ENCODE results near the gene ACY1. TPM values are rescaled to one million over a fixed set of nuclear protein-coding genes. Genes with fewer than 3 reads are reported as not detected.

Gene ACY1
- total RNA-seq, 2 experiments from 2014 or later: 18.1 to 21.3 TPM

GRCh38 chr3:52015438-52016228, 32.3 kb downstream of the ACY1 start:
- CTCF ChIA-PET: interaction anchor here (0.5 to 3.5 kb wide), 5 partner anchors 14 to 108 kb away, joined by 3 to 10 read pairs (median 3); no protein-coding TSS in a partner anchor
- no peaks in the 10 kb centered on the region for H3K36me3 Mint-ChIP-seq
- DNase-seq (no peak), ATAC-seq (no peak)
- no peaks in the 10 kb centered on the region for H3K4me1 Mint-ChIP-seq
- no peak overlapping the region for H3K27ac Mint-ChIP-seq
- H3K27me3 Mint-ChIP-seq: no peaks in the 10 kb centered on the region
- H3K4me3 Mint-ChIP-seq: no peak overlapping the region
- no peaks in the 10 kb centered on the region for H3K9me3 Mint-ChIP-seq (ENCODE audit: low read depth)

- Mint-ChIP-seq H3K27ac (no peak overlapping the region), H3K9me3 (ENCODE audit: low read depth) (no peaks in the 10 kb centered on the region), H3K4me1 (no peaks in the 10 kb centered on the region), H3K27me3 (no peaks in the 10 kb centered on the region), H3K36me3 (no peaks in the 10 kb centered on the region), H3K4me3 (no peak overlapping the region)
- DNase-seq (no peak), ATAC-seq (no peak)
- CTCF ChIA-PET: interaction anchor here (1.5 to 2.2 kb wide), 2 partner anchors 13 to 17 kb away, joined by 3 to 8 read pairs; no protein-coding TSS in a partner anchor
Observed at GRCh38 chr3:52017586-52017985, 34.3 kb downstream of the ACY1 start.

- H3K4me3 Mint-ChIP-seq: no peak overlapping the region
- H3K27me3 Mint-ChIP-seq: no peaks in the 10 kb centered on the region
- H3K4me1 Mint-ChIP-seq: no peaks in the 10 kb centered on the region
- H3K27ac Mint-ChIP-seq: no peak overlapping the region
- no peaks in the 10 kb centered on the region for H3K36me3 Mint-ChIP-seq
- no peaks in the 10 kb centered on the region for H3K9me3 Mint-ChIP-seq (ENCODE audit: low read depth)
- CTCF ChIA-PET: interaction anchor here (0.6 to 1.5 kb wide), 2 partner anchors 14 to 502 kb away, joined by 3 read pairs; no protein-coding TSS in a partner anchor
- ATAC-seq: no peak
- no peak for DNase-seq
Observed at GRCh38 chr3:52018319-52019000, 35.1 kb downstream of the ACY1 start.

DNA sequence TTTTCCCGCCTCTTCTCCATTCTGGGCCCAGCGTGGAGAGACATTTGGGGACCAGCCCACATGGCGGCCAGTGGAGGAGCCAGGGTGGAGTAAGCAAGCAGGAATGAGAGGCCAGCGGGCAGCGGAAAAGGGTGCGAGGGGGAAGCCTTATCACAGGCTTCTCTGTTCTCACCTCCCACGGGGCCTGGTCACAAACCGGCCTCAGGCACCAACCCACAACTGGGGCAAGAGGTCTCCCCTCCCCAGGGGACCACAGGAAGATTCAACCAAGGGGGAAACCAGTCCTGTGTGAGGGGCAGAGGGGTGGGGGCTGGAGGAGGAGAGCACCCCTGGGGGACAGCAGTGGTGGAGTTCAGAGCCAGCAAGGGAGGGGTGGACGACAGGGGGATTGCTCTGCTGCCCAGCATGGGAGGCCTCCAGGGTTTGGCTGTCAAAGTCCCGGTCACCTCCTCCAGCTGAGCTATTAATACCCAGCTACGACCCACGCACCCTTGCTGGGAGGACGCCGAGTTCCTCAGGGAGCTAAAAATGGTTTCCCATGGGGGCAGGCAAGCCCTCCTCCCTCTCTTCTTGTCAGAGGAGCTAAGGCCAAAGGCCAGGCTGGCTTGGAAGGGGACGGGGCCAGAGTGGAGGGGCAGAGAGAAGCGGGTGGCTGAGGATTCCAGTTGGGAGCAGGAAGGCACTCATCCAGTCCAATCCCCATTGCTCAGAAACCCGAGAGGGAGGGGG, 36.2 kb downstream of the ACY1 start:
- Mint-ChIP-seq H3K9me3 (ENCODE audit: low read depth) (no peaks in the 10 kb centered on the region), H3K4me3 (no peak overlapping the region), H3K36me3 (no peaks in the 10 kb centered on the region), H3K27ac (no peak overlapping the region), H3K4me1 (no peaks in the 10 kb centered on the region), H3K27me3 (no peaks in the 10 kb centered on the region)
- ATAC-seq: no peak
- DNase-seq: no peak
- CTCF ChIA-PET: interaction anchor here (1.0 kb wide), 1 partner anchor 103 kb away, joined by 3 read pairs; no protein-coding TSS in a partner anchor

GRCh38 chr3:52020796-52021195, 37.5 kb downstream of the ACY1 start:
- CTCF ChIA-PET: interaction anchor here (0.7 kb wide), 1 partner anchor 18 kb away, joined by 3 read pairs; no protein-coding TSS in a partner anchor
- Mint-ChIP-seq H3K27ac (no peak overlapping the region), H3K27me3 (no peaks in the 10 kb centered on the region), H3K36me3 (no peaks in the 10 kb centered on the region), H3K4me1 (no peaks in the 10 kb centered on the region), H3K4me3 (no peak overlapping the region), H3K9me3 (ENCODE audit: low read depth) (no peaks in the 10 kb centered on the region)
- ATAC-seq (no peak), DNase-seq (no peak)

DNA sequence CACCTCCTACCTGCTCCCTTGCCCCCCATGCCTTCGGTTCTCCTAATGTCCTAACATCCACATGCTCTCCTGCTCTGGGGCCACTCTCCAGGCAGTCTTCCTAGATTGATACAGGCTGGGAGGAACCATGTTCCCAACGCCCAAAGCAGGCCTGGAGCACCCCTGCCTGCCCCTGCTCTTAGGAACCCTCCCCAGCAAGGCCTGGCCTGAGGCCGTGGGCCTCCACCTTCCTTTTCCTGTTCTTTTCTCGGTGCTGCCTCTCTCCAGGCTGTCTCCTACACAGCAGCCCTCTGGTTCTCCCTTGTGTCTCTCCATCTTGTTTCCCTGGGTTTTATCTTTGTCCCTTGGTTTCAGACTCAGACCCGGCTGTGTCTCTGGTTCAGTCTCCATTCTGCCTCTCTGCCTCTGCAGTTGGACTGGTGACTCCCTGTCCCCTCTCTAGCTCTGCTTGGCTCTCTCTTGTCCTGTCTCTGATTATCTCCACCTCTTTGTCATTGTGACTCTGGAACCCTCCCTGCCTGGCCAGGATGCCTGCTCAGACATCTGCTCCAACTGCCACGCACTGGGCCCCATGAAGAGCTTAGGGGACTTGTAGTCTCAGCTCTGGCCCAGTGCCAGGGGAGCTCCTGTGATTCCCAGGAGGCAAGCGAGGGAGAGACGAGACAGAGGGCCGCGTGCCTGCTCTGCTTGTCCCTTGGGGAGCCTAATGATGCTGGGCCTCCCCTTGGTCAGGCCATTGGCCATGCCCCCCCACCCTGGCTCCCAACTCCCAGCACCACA, 38.3 kb downstream of the ACY1 start:
- Mint-ChIP-seq H3K9me3 (ENCODE audit: low read depth) (no peaks in the 10 kb centered on the region), H3K4me3 (no peak overlapping the region), H3K4me1 (no peaks in the 10 kb centered on the region), H3K27ac (no peak overlapping the region), H3K27me3 (no peaks in the 10 kb centered on the region), H3K36me3 (no peaks in the 10 kb centered on the region)
- DNase-seq (no peak), ATAC-seq (no peak)
- CTCF ChIA-PET: interaction anchor here (0.7 to 1.5 kb wide), 3 partner anchors 19 to 31 kb away, joined by 3 to 7 read pairs (median 7); no protein-coding TSS in a partner anchor

GRCh38 chr3:52022323-52023100, 39.2 kb downstream of the ACY1 start:
- Mint-ChIP-seq H3K4me1 (no peaks in the 10 kb centered on the region), H3K9me3 (ENCODE audit: low read depth) (no peaks in the 10 kb centered on the region), H3K36me3 (no peaks in the 10 kb centered on the region), H3K27ac (no peak overlapping the region), H3K27me3 (no peaks in the 10 kb centered on the region), H3K4me3 (no peak overlapping the region)
- CTCF ChIA-PET: interaction anchor here (1.2 to 1.5 kb wide), 2 partner anchors 21 to 31 kb away, joined by 7 read pairs; no protein-coding TSS in a partner anchor
- DNase-seq (no peak), ATAC-seq (no peak)

DNA sequence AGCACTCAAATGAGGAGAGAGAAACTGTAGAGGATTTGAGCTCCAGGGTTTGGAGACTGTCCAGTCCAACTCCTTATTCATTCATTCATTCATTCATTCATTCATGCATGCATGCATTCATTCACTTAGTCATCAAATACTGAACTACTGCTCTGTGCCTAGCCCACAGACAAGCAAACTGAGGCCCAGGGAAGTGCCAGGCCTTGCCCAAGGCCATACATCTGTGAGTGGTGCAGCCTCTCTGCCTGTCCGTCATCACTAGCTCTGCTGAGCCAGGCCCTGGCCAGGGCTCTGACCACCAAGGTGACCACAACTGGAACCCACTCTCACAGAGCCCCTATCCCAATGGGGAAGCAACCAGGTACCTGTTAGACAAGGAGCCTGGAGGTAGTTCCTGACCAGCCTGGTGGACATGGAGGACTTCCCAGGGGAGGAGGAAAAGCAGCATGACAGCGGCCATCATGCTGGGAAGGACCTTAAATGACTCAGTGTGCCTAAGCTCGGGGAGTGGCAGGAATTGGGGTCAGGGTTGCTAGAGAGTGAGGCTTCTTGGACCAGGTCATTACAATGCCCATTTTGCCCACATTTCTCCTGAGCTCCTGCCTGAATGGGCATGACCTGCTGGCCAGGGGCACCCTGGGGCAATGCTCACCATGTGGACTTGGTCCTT, 39.9 kb downstream of the ACY1 start:
- H3K4me3 Mint-ChIP-seq: no peak overlapping the region
- H3K9me3 Mint-ChIP-seq (ENCODE audit: low read depth): no peaks in the 10 kb centered on the region
- CTCF ChIA-PET: interaction anchor here (1.2 to 1.5 kb wide), 2 partner anchors 22 to 30 kb away, joined by 7 read pairs; no protein-coding TSS in a partner anchor
- no peaks in the 10 kb centered on the region for H3K36me3 Mint-ChIP-seq
- DNase-seq: no peak
- H3K27me3 Mint-ChIP-seq: no peaks in the 10 kb centered on the region
- H3K27ac Mint-ChIP-seq: no peak overlapping the region
- ATAC-seq: no peak
- H3K4me1 Mint-ChIP-seq: no peaks in the 10 kb centered on the region

GRCh38 chr3:52023860-52024764, 40.8 kb downstream of the ACY1 start:
- no peaks in the 10 kb centered on the region for H3K36me3 Mint-ChIP-seq
- no peak overlapping the region for H3K27ac Mint-ChIP-seq
- no peaks in the 10 kb centered on the region for H3K27me3 Mint-ChIP-seq
- CTCF ChIA-PET: no interaction called here
- DNase-seq (no peak), ATAC-seq (no peak)
- H3K9me3 Mint-ChIP-seq (ENCODE audit: low read depth): no peaks in the 10 kb centered on the region
- no peak overlapping the region for H3K4me3 Mint-ChIP-seq
- H3K4me1 Mint-ChIP-seq: no peaks in the 10 kb centered on the region

DNA sequence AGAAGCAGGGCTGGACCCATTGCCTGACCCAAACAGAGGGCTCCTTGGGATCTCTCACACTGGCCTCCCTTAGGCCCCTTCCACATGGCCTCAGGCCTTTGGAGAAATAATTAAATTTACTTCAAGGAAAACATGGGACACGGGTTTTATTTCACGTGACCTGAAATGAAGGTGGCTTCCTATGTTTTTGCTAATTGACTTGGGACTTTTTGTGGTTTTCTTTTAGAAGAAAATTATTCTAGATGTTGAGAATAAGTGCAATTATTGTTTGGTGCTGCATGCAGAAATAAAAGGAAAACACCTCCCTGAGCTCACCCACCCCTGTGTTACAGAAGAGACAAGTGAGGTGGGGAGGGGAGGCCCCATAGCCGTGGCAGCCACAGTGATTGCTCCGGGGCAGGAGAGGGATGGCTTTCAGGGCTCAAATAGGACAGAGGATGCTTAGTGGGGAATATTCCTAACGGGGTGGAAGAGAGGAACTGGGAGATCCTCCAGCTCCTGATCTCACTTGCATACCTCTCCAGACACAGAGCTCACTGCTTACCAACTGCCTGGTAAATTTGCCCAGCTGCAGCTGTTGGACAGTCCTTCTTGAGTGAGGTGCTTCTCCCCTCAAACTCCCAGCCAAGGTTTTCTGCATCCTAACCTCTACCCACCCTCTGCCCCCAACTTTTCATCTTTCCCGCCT, 41.6 kb downstream of the ACY1 start:
- Mint-ChIP-seq H3K36me3 (no peaks in the 10 kb centered on the region), H3K27ac (no peak overlapping the region), H3K27me3 (no peaks in the 10 kb centered on the region), H3K4me3 (no peak overlapping the region), H3K4me1 (no peaks in the 10 kb centered on the region), H3K9me3 (ENCODE audit: low read depth) (no peaks in the 10 kb centered on the region)
- CTCF ChIA-PET: no interaction called here
- ATAC-seq: no peak
- DNase-seq: no peak

GRCh38 chr3:52025453-52025852, 42.1 kb downstream of the ACY1 start:
- no peak for ATAC-seq
- CTCF ChIA-PET: no interaction called here
- no peak for DNase-seq
- Mint-ChIP-seq H3K36me3 (no peaks in the 10 kb centered on the region), H3K4me3 (no peak overlapping the region), H3K27me3 (no peaks in the 10 kb centered on the region), H3K4me1 (no peaks in the 10 kb centered on the region), H3K27ac (no peak overlapping the region), H3K9me3 (ENCODE audit: low read depth) (no peaks in the 10 kb centered on the region)

Measured in activated CD8-positive, alpha-beta memory T cell treated with anti-CD3 and anti-CD28 coated beads, Interleukin-2, amount 10 ng/mL, durations not matched to agents 7 days and 5 days (primary cell).